Suppressor macrophage (primary cell): ENCODE data around the gene NOS1AP.

ENCODE experiments used
- DNase-seq, 4 experiments: peaks; one replicate each; pipeline ENCODE4 v3.0.0-alpha.2; 2020 to 2022

The NOS1AP gene

DNA sequence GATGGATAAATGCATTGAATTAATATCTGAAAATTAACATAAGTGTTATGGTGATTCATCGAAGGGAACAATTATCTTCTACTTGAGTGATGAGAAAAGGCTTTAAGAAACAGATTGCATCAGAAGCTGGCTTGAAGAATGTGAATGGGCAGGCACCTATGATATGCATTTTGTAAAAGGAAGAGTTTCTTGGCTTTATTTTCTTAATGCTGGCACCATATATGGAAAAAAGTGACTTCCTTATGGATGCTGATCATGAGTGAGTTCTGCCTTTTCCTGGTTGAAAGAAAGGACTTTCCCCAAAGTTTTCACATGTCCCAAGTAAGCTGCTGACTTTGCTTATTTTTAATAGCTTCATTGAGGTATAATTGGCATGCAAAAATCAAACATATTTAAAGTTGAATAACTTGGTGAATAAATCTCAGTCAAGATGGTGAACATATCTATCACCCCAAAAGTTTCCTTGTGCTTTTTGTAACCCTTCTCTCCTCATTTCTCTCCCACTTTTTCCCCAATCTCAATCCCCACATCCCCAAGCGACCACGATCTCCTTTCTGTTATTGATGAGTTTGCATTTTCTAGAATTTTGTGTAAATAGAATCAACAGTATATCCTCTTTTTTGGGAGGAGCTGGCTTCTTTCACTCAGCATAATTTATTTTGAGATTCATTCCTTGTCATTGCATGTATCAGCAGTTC is 233.0 kb downstream of the NOS1AP start:
- DNase-seq = peak in 3 of 4 experiments; percentile 24 to 48 (median 45)

DNA sequence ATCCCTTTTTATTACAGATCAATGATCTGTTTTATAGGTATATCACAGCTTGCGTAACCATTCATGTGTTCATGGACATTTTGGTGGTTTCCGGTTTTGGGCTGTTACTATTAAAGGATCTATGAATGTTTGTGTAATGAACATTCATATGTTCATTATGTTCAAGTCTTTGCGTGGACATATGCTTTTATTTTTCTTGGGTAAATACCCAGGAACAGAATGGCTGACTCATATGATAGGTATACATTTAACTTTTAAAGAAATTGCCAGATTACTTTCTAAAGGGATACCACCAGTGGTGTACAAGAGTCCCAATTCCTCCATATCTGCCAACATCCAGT is 233.5 kb downstream of the NOS1AP start:
- no peak for DNase-seq

DNA sequence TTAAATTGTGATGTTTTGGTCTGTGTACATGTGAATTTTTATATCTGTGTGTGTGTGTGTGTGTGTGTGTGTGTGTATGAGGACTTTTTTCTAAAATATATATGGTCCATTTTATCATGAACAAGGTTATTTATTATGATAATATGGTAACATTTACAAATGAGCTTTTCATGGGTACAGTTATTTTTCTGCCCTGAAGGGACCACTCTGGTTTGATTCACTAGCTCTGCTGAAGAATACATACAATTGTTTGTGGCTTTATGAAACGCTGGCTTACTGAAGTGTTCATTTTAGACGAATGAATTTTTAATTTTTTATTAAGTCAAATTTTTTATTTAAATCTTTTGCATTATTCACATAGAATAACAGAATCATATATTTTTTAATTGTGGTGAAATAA is 235.2 kb downstream of the NOS1AP start:
- no peak for DNase-seq

DNA sequence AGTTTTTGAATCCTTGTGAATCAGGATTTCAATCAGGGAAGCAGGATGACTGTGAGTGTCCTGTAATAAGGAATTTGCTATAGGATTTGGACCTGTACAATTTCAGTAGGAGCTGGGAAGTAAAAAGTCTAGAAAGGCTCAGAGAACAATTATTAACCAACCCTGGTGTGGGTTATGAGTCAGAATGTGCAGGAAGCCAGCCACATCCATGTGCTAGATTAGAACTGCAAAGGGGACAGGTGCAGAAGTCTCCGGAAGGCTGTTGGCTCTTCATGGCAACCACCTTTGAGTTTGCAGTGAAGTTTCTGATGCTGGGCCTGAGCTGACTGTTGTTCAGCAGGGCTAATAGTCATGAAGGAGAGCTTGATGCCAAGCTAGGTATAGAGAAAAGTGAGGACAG is 236.5 kb downstream of the NOS1AP start:
- no peak for DNase-seq

DNA sequence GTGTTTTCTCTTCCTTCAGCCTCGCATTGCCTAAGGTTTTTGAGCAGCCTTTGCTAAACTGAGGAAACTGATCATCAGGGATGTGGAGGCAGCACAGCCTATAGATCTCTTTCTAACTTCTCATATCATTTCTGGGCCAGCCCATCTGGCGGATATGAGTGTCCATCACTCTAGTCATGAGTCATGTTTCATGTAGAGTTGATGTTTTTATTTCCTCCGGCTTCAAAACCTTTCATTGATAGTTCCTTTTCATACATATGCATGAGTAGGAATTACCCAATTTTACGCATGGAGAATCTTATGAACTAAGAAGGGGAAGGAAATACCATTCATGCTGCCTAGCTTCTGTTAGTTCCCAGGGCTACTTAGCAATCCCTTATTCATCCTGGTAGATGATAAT is 240.8 kb downstream of the NOS1AP start:
- DNase-seq = peak; percentile 61 to 89 (median 74)

DNA sequence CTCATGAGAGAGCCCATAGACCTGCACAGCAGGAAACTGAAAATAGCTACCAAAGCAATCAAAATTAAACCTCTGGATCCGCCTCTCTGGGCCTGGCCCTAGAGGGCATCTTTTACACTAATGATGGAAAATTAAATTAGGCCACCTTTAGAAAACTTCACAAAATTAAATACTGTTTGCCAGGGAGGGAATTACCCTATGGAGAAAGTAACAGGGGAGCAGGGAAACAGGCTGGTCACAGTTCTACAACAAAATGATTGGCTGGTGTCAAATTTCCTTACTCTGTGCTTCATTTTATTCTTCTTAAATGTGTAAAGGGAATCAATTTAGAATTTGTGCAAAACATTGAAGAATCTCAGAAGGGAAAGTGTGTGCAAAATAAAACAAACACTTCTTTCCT is 244.7 kb downstream of the NOS1AP start:
- DNase-seq = no peak

DNA sequence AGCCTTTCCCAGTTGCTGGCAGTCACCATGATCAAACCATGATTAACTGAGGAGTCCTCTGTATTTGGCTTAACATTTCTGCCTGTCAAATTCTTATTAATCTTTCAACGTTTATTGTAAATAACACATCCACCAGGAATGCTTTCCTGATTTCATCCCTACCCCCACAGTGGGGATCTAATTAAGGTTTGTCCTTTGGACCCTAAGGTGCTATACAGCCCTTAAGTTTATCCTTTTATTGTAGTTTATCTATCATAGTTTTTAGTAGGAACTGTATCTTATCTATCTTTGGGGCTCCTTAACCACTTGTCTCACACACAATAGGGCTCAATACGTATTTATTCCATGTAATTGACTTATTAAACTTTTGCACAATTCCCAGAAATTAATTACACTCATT is 246.2 kb downstream of the NOS1AP start:
- DNase-seq = no peak

DNA sequence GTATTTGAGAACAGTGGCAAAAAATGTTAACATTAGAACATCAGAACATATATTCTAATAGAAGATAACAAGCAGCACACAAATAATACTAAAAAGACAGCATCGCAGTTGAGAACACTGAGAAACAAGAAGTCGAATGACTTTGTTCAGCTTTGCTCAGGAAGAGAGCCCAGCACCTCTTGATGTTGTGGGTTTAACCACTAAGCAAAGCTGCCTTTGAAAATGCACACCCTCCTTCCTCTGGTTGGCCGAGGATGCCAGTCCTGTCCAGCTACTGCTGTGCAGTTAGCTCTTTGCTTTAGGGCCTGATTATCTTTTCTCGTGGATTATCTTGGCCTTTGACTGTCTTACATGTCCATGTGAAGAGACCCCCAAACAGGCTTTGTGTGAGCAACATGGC is 246.7 kb downstream of the NOS1AP start:
- DNase-seq = no peak

DNA sequence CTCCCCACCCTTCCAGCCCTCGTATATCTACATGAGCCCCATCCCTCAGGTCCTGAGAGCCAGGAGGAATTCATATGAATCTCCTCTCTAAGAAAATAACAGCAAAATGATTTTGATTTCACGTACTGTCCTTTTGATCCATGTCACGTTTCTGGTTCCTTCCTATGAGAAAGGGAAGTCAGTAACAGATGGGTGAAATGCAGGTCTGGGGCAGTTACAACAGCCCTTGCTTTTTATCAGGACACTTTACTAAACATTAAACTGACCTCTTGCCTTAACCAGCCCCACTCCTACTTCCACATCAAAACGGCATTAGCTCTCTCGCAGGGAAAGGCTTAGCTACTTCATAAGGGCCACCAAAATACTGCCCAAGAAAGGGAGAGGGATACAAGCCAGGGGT is 248.1 kb downstream of the NOS1AP start:
- DNase-seq = peak in 1 of 4 experiments; percentile 23

DNA sequence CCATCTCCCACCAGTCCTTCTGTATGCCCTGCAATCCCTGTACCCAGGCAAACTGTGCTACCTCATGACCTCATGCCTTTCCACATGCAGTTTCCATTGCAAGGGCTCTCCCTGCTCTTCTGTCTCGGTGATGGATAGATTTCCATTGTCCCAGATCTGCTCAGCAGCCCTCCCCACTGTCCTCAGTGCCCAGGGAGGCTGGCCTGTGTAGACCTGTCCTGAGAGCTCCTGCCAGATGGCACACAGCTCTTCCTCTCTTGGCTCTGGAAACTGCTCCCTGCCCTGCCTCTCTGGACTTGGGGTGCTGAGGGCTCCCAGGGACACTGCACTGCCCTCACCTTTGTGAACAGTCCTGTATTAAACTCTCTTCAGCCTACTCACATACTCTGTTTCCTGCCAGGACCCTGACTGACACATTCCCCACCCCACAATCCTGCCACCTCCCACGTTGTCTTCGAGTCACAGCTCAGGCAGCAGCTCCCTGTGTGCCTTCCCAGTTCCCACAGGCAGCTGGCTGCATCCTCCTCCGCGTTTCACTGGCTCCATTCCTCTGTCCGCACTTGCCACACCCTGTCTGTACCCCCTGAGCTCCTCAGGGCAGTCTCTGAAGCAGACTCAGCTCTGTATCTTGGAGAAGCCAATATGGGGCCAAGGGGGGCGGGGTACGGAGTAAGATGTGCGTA is 250.1 kb downstream of the NOS1AP start:
- peak in 3 of 4 experiments; percentile 12 to 33 (median 20) for DNase-seq

DNA sequence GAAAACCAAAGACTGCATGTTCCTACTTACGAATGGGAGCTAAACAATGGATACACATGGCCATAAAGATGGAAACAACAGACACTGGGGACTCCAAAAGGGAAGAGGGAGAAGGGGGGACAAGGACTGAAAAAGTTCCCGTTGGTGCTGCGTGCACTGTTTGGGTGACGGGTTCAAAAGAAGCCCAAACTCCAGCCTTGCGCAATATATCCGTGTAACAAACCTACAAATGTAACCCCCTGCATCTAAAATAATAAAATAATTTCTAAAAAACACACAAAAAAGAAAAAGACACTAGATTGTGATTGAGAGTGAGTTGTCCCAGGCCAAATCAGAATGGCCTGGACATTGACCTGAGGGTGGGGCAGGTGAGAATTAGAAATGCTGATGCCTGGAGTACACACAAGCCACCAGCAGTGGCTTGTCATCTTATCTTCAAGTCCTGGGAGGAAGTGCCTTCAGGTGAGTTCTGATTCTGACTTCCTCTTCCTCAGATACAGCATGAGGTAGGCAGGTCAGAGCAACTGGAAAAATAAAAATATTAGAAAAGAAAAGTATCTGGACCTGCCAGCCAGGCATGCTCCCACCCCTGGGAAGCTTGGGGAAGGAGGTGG is 252.4 kb downstream of the NOS1AP start:
- no peak for DNase-seq

DNA sequence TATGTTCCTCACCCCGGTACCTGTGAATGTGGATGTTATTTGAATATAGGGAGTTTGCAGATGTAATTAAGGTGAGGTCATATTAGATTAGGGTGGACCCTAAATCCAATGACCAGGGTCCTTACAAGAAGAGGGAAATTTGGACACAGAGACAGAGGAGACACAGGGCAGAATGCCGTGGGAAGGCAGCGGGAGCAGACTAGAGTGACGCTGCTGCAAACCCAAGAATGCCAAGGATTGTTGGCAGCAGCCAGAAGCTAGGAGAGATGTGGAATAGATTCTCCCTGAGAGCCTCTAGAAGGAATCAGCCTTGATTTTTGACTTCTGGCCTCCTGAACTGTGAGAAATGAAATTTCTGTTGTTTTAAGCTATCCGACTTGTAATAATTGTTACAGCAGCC is 253.5 kb downstream of the NOS1AP start:
- no peak for DNase-seq

DNA sequence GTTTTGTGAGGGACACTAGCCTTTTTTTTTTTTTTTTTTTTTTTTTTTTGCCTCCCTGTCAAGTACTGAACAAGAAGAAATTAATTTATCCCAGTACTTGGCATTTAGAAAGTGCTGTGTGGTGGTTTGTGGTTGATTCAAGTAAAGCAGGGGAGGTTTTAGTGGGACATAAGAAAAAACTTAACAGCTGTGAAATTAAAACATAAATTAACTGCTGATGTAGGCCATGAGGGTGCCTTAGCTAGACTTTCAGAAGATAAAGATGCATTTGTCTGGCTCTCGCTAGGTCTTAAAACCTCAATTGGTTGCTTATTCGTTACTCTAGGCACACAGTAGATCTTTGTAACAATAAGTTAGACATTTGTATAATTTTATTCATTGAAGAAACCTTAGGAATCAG is 254.9 kb downstream of the NOS1AP start:
- no peak for DNase-seq

DNA sequence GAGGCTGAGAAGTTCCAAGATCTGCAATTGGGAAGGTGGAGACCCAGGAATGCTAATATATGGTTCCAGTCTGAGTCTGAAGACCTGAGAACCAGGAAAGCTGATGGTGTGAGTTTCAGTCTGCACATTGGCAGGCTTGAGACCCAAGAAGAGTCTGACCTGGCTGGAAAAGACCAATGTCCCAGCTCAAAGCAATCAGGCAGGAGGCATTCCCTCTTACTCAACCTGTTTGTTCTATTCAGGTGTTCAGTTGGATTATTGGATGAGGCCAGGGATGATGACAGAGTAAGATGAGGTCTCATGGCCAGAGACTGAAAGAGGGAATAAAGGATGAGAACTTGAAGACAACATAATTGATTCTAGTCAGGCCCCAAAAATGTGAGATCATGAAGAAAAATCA is 257.1 kb downstream of the NOS1AP start:
- no peak for DNase-seq

DNA sequence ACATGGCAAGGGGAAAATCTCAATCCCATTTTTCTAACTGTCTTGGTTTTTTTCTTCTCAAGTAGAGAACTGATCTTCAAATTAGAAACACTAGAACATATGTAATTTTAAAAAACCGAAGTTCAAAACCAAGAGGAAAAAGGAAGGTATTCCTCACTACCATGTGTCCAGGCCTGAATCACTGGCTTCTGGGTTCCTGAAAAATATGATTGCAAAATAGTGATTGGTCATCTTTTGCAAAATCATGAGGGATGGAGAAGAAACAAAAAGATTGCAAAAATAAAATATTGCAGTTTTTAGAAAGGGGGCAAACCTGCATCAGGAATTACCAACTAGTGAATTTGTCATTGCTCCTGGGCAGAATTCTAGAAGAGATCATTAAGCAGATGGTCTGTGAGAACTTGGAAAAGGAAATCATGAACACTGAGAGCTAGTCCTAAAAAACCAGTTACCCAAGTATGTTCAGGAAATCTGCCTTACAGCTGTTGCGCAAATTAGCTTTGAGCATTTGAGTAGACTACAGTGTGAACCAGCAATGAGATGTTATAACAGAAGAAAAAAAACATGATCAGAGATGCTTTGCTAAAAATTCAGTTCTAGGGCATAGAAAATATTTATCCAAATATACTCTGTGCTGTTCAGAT is 257.8 kb downstream of the NOS1AP start:
- DNase-seq = peak; percentile 58 to 89 (median 74)

DNA sequence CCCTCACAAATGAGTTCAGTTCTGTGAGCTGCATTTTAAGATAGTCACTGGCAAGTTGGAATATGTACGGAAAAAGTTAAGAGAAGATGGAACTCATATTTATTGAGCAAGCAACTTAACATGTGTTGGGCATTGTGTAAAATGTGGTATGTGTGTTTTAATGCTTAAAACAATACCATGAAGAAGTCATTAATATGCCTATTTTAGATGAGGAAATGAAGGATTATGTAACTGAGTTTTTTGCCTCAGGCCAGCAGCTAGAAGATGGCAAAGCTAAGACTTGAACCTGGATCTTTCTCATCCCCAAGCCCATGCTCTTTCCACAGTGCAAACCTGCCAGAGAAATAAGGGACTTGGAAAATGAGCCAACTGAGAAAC is 258.3 kb downstream of the NOS1AP start:
- DNase-seq = peak in 3 of 4 experiments; percentile 29 to 74 (median 71)

DNA sequence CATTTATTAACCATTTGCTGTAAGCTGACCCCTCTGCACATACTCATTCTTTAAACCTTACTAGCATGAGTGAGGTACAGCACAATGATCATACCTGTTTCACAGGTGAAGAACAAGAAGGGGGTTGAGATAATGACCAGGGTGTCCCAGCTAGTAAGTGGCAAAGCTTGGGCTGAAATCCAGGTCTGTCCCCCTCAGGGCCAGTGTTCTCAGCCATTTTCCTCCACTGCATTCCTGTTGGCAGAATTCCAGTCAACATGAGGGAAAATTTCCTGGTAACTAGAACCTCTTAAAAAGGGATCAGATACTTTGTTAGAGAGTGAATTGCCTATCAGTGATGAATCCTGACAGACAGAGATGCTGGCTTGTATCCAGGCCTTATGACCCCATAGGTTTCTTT is 259.0 kb downstream of the NOS1AP start:
- DNase-seq = no peak

DNA sequence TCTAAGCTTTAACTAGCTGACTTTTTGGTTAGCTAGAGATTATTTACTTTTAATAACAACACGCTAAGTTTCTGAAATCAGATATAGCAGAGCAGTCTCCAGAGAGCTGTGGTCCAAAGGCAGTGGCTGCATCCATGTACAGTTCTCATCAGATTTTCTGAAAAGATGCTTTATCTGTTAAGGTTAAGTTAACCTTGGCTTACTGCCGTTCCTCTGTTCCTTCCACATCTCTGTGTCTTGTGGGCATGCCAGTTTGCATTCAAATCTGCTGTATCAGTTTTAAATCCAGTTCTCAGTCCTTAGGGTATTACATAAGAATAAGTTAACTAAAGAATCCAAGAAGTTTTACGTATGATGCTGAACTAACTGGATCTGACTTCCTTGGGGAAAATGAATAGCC is 260.3 kb downstream of the NOS1AP start:
- DNase-seq = no peak

DNA sequence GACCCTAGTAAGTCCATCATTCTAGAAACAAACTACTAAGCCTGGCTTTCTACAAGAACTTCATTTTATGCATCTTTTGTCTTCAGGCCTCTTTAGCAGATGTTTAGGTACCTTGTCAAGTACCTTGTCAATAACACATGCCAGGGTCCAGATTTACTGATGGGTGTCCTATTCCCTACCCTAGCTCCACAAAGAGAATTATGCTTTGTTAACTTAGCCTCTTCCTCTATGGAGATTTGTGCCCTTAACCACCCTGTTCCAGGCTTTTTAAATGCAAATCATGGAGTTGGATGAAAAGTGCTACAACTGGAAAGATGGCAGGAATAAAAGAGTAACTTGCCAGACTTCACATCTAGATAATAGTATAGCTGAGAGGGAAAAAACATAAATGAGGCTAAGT is 264.5 kb downstream of the NOS1AP start:
- DNase-seq = no peak

DNA sequence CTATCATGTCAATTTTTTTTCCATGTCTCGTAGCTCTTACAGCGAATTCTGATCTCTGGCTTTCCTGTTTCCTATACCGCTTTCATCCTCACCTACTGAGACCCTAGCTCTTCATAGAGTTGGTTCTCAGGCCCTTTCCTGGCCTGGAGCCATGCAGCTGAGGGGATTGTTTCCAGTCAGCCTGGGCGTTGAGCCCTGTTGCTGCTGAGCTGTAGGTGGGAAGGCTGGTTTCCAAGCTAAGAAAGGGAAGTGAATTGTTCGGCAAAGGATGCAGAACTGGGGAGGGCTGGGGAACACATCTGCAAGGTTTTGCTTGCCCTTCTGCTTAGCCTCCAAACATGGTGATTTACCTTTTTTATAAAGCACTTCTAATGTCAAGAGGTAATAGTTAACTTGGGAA is 265.6 kb downstream of the NOS1AP start:
- DNase-seq = peak; percentile 43 to 59 (median 56)

DNA sequence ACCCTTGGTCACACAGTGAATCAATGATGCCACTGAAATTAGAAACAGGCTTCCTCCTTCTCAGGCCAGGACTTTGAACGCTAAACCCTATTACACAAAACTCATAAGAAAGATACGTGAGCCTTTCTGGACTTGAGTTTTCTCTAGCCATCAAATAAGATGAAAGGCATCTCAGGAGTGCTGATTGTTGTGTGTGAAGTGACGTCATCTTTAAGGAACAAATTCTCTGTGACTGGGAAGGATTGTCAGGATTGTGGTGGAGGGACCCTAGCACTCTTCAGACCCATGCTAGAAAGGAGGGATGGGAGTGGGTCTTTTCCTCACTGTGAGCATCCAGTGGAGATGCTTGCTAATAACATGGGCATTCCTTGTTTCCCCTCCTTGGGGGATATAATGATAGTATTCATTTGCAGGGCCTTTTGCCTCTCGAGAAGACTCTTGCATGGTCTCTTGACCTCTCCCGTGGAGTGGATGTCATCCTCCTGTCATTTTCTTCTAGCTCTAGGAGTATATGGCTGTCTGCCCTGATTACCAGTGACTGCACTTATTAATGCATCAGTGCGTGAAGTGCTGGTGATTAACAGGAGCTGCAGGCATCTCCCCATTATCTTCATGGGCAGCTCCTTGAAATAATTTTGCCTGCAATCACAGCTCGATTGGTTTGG is 267.3 kb downstream of the NOS1AP start:
- no peak for DNase-seq

DNA sequence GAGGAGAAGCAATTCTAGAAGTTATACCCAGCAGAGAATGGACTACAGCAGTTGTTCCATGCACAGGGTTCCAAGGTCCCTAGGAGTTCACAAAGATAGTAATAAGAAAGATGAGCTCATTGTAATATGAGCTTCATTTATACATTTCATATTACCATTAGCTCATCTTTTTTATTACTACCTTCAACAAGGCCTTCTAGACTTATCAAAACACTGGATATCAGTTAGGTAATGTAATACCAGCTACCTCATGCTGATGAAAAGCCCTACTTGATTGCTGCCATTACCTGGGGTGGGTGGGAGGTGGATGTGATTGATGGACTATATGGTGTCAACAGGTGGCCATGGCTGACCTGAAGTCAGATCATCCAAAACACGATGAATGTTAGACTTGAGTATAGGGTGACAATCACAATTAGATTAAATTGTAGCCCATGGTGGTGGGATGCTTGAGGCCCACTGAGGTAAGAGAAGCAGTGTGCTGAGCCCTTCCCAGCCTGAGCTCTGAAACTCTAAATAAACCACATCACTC is 273.0 kb downstream of the NOS1AP start:
- DNase-seq = no peak

DNA sequence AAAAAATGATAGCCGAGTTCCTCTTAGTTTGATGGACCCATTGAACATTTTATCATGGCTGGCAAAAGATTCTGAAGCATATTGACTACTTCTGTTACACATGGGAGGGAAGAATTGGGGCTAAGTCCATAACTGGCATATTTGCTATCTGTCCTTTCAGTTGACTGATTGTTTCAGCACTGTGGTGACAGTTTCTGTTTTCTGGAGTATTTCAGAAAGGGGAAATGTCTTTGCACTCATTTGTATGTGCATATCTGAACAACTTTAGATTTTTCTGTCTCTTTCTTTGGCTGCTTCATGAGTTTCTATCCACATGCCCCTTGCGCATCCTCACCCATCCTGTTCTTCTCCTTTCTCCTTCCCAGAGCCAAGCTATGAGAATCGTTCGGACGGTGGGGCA is 274.0 kb downstream of the NOS1AP start:
- no peak for DNase-seq
